ENCODE results near the gene NAPB. TPM values are rescaled to one million over a fixed set of nuclear protein-coding genes. Genes with fewer than 3 reads are reported as not detected.

The NAPB gene
- total RNA-seq, 1 experiment from 2014 or later = 5.8 TPM

DNA sequence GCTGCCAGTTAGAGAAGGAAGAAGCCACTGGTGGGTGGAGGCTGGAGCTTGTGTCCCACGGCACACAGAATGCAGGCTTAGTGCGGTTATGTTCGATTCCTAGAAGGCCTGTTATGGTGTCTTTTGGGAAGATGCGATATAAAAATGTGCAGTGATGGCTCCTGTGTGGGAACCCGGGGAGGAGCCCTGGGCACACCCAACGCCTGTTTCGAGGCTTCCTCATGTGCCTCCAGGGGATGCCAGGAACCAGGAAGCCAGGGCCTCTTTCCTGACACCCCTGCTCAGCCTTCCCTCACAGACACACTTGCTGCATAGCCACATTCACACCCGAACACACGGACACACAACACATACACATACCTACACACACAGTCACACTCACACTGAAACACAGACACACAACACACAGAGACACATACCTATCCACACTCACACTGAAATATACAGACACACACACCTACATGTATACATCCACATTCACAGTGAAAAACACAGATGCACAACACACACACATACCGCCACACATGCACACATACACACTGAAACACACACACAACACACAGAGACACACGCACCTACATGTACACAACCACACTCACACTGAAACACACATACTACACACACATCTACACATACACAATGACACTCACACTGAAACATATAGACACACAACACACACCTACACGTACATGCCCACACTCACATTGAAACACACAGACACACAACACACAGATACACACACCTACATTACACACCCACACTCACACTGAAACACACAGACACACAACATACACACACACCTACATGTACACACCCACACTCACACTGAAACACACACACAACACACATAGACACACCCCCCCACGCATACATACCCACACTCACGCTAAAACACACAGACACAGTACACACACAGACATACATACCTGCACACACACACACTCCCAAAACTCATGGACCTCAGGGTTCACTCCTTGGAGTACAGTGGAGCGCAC lies 32.6 kb upstream of the NAPB start:
- Histone ChIP-seq H3K27ac (ENCODE audit: low read length) (no peak overlapping the region), H3K4me1 (ENCODE audit: control insufficient read depth, insufficient read depth, low read length) (no peaks in the 10 kb centered on the region), H3K36me3 (ENCODE audit: control insufficient read depth, insufficient read depth, low read length) (no peaks in the 10 kb centered on the region), H3K9me3 (ENCODE audit: control insufficient read depth, insufficient read depth, low read depth, low read length) (no peaks in the 10 kb centered on the region), H3K27me3 (ENCODE audit: control insufficient read depth, insufficient read depth, low read length) (no peaks in the 10 kb centered on the region), H3K4me3 (ENCODE audit: low read depth in 2 of 2, low read length in 2 of 2) (no peak overlapping the region)
- in situ Hi-C loops (cut with HindIII; ENCODE audit: low pct_unique_long_range_greater_than_20kb, low sequenced_read_pairs) = no loop called here
- intact Hi-C loops (cut with micrococcal nuclease; ENCODE audit: unreplicated experiment) = no loop called here
- TF ChIP-seq CTCF (IDR thresholded peaks at IDR 0.05) = no peak
- TF ChIP-seq, protein P1, sequence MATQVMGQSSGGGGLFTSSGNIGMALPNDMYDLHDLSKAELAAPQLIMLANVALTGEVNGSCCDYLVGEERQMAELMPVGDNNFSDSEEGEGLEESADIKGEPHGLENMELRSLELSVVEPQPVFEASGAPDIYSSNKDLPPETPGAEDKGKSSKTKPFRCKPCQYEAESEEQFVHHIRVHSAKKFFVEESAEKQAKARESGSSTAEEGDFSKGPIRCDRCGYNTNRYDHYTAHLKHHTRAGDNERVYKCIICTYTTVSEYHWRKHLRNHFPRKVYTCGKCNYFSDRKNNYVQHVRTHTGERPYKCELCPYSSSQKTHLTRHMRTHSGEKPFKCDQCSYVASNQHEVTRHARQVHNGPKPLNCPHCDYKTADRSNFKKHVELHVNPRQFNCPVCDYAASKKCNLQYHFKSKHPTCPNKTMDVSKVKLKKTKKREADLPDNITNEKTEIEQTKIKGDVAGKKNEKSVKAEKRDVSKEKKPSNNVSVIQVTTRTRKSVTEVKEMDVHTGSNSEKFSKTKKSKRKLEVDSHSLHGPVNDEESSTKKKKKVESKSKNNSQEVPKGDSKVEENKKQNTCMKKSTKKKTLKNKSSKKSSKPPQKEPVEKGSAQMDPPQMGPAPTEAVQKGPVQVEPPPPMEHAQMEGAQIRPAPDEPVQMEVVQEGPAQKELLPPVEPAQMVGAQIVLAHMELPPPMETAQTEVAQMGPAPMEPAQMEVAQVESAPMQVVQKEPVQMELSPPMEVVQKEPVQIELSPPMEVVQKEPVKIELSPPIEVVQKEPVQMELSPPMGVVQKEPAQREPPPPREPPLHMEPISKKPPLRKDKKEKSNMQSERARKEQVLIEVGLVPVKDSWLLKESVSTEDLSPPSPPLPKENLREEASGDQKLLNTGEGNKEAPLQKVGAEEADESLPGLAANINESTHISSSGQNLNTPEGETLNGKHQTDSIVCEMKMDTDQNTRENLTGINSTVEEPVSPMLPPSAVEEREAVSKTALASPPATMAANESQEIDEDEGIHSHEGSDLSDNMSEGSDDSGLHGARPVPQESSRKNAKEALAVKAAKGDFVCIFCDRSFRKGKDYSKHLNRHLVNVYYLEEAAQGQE (IDR thresholded peaks at IDR 0.05; ENCODE audit: insufficient read depth in 1 of 2, low read depth in 2 of 2, low read length in 1 of 2) = no peak
- no peak for ATAC-seq
- no TSS peak for BruUV-seq (replicated peaks)
- CTCF ChIA-PET = no interaction called here
- DNase-seq (ENCODE audit: low read depth, low spot score) = no peak
- POLR2A ChIA-PET = no interaction called here

GRCh38 chr20:23452776-23453175 lies 31.5 kb upstream of the NAPB start, which contains the start of gene CST11:
Gene CST11 (minus strand): TSS chr20:23452876. CDS start chr20:23452811, 65 bp downstream.
- H3K4me1 ChIP-seq (ENCODE audit: control insufficient read depth, insufficient read depth, low read length) = no peaks in the 10 kb centered on the region
- H3K27ac ChIP-seq (ENCODE audit: low read length) = no peak within 1 kb of the TSS
- TF ChIP-seq CTCF (IDR thresholded peaks at IDR 0.05) (no peak), POLR2AphosphoS5 (IDR thresholded peaks at IDR 0.05; ENCODE audit: low read depth, low read length) (no peak), SIN3A (IDR thresholded peaks at IDR 0.05; ENCODE audit: borderline replicate concordance, insufficient read depth, low read depth, low read length) (no peak), TCF7L2 (IDR thresholded peaks at IDR 0.05; ENCODE audit: low read depth, low read length) (no peak)
- TF ChIP-seq, protein P1 (IDR thresholded peaks at IDR 0.05; ENCODE audit: insufficient read depth in 1 of 2, low read depth in 2 of 2, low read length in 1 of 2) = no peak
- no peak for ATAC-seq
- in situ Hi-C loops (cut with HindIII; ENCODE audit: low pct_unique_long_range_greater_than_20kb, low sequenced_read_pairs) (no loop called here), intact Hi-C loops (cut with micrococcal nuclease; ENCODE audit: unreplicated experiment) (no loop called here)
- H3K4me3 ChIP-seq (ENCODE audit: low read depth in 2 of 2, low read length in 2 of 2) = no peak within 1 kb of the TSS
- ChIA-PET CTCF (no interaction called here), POLR2A (no interaction called here)
- H3K36me3 ChIP-seq (ENCODE audit: control insufficient read depth, insufficient read depth, low read length) = no peaks in the 10 kb centered on the region
- no peaks in the 10 kb centered on the region for H3K9me3 ChIP-seq (ENCODE audit: control insufficient read depth, insufficient read depth, low read depth, low read length)
- no peaks in the 10 kb centered on the region for H3K27me3 ChIP-seq (ENCODE audit: control insufficient read depth, insufficient read depth, low read length)
- no peak for DNase-seq (ENCODE audit: low read depth, low spot score)
- BruUV-seq (replicated peaks) = no TSS peak
